HG03025 (cell line): Measurements from ENCODE around the gene FOXF1.

Experiments used
- ATAC-seq: cut with Tn5 transposase; IDR thresholded peaks from one replicate; pipeline ENCODE4 v1.9.1; 2021; ENCODE audit warnings: mild to moderate bottlenecking, moderate library complexity; ENCODE audit not compliant: unreplicated experiment, low FRiP score

The FOXF1 gene

DNA sequence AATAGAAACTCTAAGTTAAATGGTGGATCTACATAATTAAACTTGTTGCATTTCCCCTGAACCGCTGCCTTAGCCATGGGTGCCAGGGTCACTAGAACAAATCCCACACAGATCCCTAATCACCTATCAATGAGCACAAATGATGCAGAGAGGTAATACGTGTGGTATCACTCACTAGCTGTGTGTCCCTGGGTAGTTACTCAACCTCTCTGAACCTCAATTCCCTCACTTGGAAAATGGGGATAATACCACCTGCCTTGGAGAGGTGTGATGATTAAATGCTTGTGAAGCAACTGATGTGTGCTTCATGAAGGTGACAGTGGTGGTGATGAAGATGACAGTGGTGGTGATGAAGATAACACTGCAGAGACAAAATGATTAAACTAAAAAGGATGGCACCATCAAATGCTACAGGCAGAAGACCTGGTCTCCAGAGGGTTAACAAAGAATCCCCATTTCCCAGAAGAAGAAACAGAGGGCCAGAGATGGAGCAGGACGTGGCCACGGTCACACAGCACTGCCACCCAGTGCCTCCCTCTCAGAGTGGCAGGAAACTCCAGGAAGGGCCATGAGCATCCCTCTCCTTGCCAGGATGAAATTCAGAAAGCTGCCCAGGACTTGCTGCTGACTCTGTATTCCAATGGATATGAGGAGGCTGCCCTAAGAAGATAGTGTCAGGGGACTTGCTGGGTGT lies 17.9 kb upstream of the FOXF1 start:
- ATAC-seq, result no peak

DNA sequence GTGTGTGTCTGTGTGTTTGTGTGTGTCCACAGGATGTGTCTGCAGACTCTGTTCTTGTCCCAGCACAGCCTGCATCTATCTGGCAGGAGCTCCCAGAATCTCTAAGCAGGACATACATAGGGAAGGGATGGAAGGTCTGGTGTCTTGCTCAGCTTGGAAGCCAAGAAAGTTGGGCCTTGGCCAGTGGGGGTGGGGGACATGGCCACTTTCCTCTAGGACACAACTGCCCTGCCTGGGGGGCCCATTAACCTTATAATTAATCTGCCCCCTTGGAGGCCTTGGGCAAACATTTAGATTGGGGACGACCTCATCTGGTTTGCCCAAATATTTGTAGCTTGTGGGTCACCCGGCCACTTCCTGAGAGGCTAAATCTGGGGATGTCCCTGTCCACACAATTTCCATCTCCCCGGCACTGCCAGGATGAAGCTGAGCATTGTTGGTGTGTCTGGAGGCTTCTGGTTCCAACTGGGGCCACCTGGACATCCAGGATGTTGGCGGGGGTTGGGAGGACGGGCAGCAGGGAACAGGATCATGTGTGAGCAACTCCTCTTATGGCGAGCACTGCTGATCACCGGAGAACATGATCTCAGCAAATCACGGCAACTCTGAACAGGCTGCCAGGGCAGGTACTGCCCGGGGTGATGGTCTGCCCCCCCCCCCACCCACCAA lies 17.2 kb upstream of the FOXF1 start:
- no peak for ATAC-seq

DNA sequence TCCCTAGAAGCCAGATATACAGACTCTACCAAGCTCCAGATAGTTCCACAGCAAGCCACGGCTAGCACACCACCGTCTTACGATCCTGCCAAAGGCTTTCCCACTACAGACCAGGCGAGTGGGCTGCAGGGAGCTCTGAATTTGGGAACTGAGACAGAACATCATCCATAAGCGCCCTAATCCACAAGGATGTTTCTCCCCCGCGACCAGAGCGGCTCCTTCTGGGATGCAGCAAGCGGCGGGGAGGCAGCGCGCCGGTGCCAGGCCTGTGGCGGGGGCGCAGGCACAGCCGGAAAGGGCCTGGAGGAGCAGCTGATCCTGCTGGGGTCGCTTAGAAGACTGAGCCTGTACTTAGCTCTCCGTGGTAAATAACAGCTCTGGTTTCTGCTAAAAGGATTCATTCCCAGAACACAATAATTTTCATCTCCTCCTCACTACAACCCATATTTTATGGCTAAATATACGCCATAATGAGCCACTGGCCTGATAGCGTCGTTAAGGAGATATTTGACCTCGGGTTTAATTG lies 16.2 kb upstream of the FOXF1 start:
- no peak for ATAC-seq

DNA sequence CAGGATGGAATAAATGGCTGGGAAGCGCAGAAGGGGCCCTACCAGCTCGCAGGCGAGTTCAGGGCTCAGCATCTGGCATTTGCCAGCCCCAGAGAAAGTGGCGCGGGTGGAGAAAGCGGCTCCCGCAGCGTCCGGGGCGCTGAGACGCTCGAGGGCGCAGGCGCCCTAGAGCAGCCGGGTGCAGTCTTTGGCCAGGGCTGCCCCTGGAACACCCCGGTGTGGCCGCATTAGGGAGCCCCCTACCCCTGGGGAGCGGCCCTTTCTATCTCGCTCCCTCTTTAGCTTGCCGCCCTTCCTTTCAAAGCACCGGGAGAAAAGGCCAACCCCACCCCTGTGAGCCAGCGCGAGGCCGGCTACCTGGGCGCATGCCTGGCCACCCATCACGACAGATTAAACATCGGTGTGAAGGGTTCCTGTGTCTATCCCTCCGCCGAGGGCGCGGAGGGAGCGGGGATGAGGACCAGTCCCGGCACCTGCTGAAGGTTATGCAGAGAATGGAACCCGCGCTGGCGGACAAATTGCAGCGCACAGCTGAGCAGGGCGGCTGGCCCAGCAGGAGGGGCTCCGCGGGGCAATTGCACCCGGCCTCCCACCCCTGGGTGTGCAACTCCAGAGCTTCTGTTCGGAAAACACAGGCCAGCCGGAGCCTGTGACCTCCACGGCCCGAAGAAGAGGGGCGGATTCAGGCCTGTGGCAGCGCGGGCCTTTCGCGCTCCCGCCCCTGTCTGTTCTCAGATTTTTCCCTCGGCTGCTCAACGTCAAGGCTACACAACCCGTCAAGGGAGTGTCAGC lies 15.6 kb upstream of the FOXF1 start:
- ATAC-seq, result no peak

DNA sequence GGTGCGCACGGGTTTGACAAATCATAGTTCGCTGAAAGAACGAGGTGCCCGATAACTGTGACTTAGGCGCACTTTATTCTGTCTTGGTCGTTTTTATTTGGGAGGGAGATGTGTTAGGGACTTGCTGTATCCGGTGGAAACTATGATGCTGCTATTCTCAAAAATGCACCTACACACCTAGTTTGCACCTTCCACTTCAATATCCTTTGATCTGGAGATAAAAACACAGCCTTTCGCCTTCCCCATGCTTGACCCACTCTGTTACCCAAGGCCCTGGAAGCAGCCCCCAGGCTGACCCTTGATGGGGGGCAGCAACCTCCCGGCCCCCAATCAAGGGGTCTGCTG lies 15.0 kb upstream of the FOXF1 start:
- ATAC-seq, result no peak

DNA sequence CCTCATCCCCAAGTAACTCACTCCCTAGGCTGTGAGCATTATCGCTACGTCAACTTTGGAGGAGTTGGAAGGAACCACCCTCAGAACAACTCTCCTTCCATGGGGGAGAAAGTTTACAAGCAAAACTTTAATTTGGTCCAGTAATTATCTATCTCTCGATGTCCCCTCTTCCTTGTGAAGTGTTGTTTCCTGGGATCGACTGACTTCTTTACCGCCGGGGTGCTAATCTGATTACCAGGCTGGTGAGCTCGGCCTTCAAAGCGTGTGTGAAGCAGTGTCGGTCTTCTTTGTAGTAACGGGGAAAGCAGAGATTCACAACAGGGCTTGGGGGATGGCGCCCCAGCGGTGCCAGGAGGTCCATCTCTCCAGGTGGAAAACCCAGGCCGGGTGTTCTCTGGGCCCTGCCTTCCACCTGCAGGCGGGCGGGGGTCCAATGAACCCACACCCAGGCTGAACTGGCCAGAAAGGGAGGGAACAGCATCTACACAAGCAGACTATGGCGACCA lies 14.5 kb upstream of the FOXF1 start:
- no peak for ATAC-seq

DNA sequence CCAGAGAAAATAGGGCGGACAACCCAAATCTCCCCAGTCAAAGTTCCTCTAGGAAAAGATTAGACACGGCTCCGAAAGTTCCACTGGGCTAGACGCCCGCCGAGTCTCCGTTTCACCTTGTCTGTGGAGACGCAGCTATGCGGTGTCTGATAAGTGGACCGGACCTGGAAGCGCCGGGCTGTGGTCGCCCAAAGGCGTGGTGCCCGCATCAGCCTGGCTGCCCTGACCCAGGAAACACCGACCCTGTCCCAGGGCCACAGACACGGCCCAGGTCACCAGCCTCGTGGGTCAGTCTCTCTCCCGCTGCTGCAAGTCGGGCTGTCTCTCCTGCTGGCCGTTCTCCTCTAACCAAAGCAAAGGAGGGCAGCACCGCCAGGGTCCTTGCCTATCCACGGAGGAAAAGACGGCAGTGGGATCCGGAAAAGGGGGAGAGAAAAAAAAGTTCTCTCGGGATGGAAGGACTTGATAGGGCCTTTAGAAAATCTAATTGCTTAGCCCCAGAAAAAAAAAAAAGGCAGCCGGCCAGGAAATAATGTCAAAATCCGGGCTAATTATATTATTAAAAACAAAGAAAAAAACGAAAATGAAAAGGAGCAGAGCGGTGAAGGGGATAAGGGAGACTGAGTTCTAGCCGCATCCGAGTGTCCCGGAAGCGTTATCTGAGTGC lies 13.9 kb upstream of the FOXF1 start:
- ATAC-seq, result no peak

DNA sequence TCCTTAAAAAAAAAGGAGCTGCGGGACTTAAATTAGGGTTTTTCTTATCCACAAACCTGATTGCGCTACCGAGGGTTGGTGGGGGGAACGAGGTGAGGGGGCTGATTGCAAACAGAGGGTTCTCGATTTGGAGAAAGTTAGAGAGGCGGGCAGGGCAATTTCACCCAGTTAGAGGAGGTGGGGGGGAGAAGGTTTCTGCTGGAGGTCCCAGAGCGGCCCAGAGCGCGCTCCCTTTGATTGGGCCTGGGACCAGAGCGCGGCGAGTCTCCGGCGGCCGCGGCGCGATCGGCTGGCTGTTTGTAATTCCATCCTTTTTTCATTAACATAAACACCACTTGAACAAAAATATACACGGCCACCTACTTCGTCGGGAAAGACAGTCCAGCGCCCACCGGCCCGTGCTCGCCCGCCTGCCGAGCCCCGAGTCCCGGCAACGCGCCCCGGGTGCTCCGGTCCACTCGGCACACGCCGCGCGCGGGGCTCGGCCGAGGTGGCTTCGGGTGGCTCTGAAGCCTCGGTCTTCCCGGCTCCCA lies 13.3 kb upstream of the FOXF1 start:
- no peak for ATAC-seq

DNA sequence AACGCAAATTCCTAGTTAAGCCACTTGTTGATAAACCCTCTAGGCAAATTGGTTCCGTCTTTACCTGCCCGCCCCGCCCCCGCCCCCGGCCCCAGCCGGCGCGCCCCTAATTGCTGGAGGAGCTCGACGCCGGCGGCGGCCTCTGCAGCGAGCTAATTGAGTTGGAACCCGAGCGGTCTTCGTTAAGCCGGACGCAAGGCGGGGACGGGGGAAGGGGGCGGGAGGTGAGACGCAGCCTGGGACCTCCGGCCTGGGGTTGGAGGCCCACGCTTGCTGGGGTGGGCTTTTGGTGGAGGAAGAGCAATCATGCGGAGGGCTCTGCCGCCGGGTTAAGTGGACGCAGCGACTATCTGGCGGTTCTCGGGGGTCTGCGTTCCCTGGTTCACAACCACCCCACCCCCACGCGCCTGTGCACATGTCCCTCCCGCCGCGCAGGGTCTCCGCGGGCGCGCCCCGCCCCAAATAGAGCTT lies 12.7 kb upstream of the FOXF1 start:
- ATAC-seq, result no peak

DNA sequence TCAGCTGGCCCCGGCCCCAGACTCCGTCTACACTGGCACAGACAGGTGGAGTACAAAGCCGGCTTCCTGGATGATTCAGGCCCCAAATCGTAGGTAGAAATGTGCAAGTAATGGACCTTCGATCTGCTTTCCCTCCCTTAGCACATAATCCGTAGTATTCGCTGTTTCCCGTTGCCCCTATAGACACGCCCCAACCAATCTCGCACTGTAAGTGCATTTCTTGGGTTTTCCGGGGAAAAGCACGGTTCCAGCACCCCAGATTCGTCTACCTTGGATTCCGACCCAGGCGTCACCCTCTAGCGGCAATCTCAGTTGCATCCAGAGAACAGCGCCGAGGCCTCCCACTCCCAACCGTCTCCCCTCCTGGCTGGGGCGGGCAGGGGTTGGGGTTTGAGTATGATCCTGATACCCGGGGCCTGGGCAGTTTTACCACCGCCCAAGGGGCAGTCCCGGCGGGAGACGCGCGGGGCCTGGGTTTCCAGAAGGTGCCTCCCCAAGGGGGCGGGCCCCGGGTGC lies 12.1 kb upstream of the FOXF1 start:
- ATAC-seq, result no peak

DNA sequence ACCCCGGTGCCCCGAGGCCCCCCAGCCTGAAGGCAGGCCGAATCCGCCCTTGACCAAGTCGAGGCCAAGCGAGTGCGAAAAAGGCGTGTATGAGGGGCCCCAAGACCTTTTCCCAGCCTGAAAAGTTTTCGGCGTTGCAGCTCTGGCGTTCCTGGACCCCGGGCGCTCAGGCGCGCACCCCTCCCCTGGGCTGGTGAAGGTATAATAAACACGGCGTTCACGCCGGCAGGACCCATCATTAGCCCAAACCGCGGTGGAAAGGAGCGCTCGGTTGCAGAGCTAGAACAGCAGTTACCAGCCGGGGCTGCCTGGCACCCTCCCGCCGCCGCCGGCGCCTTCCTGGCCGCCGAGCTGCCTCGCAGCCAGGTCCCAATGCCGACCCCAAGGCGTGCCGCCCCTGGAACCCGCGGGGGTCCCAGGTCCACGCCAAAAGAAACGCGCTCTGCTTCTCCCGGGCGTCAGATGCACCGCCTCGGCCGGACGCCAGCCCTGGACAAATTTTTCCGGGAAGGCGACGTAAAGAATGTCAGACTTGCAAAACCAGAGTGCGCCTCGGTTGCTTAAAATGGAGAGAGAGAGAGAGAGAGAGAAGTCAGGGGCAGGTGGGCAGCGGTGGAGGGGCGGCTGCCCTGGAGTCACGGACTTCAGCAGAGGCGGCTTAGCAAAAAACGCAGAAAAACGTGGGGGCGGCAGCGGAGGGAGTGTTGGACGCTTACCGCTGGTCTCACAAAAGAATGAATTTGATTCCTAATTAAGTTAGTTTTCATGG lies 11.5 kb upstream of the FOXF1 start:
- no peak for ATAC-seq

DNA sequence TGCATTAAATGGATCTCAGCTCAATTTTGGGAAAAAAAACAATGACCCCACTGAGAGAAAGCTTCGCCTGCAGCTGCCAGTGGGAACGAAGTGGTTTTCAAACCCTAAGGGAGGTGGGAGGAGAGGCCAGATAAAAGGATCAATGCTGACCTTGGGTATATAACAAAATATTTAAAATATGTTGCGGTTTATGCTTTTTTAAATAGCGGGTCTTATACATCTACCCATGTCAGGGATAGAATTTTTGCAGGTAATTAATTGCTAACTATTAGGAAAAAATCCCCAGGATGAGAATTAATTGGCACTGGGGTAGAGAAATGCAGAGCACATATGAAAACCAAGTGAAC lies 10.9 kb upstream of the FOXF1 start:
- no peak for ATAC-seq

DNA sequence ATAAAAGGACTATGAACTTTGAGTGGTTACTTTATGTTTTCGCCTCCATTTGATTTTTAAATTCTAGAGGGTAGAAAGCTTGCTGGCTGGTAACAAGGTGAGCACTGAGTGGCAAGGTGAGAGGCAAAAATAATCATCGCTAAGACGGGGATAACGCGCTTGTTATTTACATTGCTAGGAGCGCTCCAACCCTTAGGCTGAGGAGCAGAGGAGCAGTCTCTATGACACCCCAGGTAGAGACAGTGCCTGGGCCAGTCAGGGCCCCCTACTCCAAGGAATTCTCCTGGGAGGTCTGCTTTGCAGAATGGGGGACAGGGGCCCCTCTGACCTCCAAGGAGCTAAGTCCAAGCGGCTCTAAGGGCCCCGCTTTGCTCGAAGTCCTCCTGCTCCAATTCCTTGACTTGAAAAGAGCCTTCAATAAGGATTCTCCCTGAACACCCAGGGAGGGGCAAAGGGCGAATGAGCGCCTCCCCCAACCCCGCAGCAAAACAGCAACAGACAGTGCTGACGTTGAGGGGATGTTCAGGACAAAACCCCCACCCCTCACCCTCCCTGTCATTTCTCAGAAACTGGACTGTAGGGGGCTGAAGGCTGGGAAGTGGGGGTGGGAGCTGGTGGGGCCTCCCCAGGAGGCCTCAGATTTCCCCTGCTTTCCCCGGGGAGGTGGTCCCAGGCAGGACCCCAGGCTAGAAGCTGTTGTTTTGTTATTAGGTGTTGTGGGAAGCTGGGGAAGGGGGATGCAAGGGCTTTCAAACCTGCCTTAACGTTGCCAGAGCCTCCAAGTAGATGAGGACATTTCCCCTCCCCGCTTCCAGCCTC lies 10.2 kb upstream of the FOXF1 start:
- ATAC-seq, result no peak

DNA sequence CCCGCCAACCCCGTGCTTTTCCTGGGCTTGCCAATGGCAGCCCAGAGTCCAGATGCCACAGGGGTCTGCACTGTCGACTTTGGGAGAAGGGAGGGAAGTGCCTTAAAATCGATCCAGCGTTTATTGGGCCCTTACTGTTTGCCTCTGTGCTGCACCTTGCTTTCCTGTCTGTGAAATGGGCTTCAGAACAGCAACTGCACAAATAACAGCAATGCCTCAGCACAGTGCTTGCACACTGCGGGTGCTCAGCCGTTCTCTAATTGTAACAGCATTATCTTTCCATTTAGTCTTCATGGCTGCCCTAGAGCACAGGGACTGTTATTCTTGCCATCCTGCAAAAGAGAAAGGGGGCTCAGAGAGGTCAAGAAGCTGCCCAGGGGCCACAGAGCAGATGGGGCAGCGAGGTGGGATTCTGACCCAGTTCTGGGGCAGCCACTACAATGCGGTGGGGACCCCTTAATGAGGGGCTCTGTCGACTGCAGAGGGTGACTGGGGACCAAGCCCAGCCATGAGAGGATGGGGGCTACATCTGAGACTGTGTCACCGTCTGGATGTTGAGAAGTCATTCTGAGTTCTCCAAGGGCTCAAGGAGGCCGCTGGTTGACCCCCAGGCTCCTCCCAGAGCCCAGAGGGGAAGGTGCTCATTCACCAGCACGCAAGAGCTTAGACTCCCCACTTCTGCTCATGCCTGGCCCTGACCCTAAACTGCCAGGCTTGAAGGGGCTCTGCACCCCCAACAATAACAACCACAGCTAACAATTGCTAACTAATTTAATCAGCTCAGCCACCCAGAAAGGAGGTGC lies 9.4 kb upstream of the FOXF1 start:
- no peak for ATAC-seq

DNA sequence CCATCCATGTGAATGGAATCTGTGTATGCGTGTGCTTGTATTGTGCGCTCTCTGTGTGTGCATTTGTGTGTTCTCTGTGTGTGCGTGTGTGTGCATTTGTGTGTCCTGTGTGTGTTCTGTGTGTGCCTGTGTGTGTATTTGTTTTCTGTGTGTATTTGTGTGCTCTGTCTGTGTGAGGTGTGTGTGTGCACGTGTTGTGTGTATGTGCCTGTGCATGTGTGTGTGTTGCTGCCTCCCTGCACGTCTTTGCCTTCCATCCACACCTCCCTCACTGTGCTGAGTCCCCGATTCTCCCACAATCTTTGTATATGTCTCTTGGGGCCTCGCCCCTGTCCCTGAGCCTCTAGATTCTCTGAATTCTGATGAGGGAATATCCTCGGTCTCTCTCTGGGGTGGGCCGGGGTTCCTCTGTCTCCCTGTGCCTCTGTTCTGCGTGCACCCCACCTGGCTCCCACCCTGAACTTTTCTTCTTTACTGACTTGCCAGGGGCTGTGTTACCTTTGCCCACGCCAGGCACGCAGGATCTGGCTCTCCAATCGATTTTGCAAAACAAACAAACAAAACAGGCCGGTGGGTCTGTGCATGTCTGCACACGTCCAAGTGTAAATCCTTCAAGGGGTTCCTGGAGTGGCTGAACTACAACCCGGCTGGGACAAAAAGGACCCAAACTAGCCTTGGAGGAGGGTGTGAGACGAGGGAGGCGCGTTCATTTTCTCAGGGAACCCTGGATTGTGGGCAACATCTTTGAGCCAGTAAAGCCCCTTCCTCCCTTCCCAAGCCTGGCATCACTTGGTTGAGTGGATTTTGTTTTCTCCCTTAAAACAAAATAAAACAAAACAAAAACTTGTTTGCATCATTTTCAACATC lies 8.1 kb upstream of the FOXF1 start:
- no peak for ATAC-seq

DNA sequence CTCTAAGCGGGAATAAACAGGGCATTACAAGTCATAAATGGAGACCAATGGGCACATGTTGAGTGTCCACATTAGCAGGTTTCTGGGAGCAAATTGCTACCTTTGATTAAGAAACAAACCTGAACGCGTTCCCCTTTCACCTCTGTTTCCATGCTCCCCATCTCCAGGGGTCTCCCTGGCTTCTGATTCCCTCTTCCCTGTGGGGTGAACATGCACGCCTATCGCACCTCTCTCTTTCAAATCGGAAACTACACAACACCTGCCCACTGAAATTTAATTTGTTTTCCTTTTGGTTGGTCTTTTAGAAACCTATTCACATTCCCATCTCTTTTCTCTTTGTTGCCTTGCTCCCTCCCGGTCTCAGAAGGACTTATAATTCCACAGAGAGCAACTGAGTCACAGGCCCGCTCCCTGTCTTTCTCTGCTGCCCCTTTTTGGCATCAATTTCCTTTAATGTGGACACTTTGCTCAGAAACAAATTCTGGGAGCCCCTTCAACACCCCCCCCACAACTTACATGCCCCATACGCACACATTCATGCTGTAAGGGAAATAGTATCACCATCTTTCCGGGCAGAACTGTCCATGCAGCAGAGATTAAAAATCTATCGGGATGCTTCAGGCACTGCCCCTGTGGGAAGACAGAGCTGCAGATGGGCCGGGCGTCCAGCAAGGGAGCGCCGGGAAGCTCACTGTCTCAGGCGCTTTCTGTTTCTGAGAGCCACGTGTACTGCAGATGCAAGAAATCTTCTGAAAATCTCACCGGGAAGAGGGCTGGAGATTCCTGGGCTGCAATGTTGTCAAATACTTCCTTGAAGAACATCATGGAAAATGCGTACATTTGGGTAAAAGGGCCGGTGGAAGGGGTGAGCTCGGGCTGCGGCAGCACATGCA lies 7.2 kb upstream of the FOXF1 start:
- ATAC-seq, result no peak
